ENCODE measurements around the gene KAT2B. TPM values are rescaled to one million over a fixed set of nuclear protein-coding genes. Genes with fewer than 3 reads are reported as not detected.

KAT2B gene
- total RNA-seq, 2 donors from 2014 or later, result 26.6 to 28.8 TPM

- no peak for ATAC-seq
- intact Hi-C loops (cut with DNase I, micrococcal nuclease), result no loop called here
Measured at GRCh38 chr3:20110826-20111225, 70.6 kb downstream of the KAT2B start.

GRCh38 chr3:20111836-20112235, 71.6 kb downstream of the KAT2B start:
- DNase-seq, result no peak
- intact Hi-C loops (cut with DNase I, micrococcal nuclease), result no loop called here
- no peak for ATAC-seq

More at GRCh38 chr3:20110826-20111225, 70.6 kb downstream of the KAT2B start:
- no peak for DNase-seq

GRCh38 chr3:20121088-20121487, 80.8 kb downstream of the KAT2B start:
- no peak for DNase-seq
- intact Hi-C loops (cut with DNase I, micrococcal nuclease), result no loop called here
- ATAC-seq, result no peak

- no peak for DNase-seq
- no peak for ATAC-seq
- intact Hi-C loops (cut with DNase I, micrococcal nuclease), result no loop called here
Measured at GRCh38 chr3:20123131-20123652, 82.9 kb downstream of the KAT2B start.

- ATAC-seq (no peak), DNase-seq (no peak)
- intact Hi-C loops (cut with DNase I, micrococcal nuclease), result no loop called here
Measured at GRCh38 chr3:20125289-20125688, 85.0 kb downstream of the KAT2B start.

- DNase-seq (no peak), ATAC-seq (no peak)
- intact Hi-C loops (cut with DNase I, micrococcal nuclease), result no loop called here
Measured at GRCh38 chr3:20125897-20126296, 85.7 kb downstream of the KAT2B start.

GRCh38 chr3:20128358-20128757, 88.1 kb downstream of the KAT2B start:
- no peak for DNase-seq
- ATAC-seq, result no peak
- intact Hi-C loops (cut with DNase I, micrococcal nuclease), result no loop called here

GRCh38 chr3:20130106-20130505, 89.9 kb downstream of the KAT2B start:
- intact Hi-C loops (cut with DNase I, micrococcal nuclease), result no loop called here
- ATAC-seq, result no peak

GRCh38 chr3:20136231-20136630, 96.0 kb downstream of the KAT2B start:
- DNase-seq (no peak), ATAC-seq (no peak)
- intact Hi-C loops (cut with DNase I, micrococcal nuclease), result no loop called here

More at GRCh38 chr3:20130106-20130505, 89.9 kb downstream of the KAT2B start:
- DNase-seq, result no peak

GRCh38 chr3:20137647-20138046, 97.4 kb downstream of the KAT2B start:
- DNase-seq, result no peak
- intact Hi-C loops (cut with DNase I, micrococcal nuclease), result no loop called here
- no peak for ATAC-seq

- DNase-seq (no peak), ATAC-seq (no peak)
- intact Hi-C loops (cut with DNase I, micrococcal nuclease), result no loop called here
Measured at GRCh38 chr3:20140881-20141280, 100.6 kb downstream of the KAT2B start.

- ATAC-seq (no peak), DNase-seq (no peak)
- intact Hi-C loops (cut with DNase I, micrococcal nuclease), result no loop called here
Measured at GRCh38 chr3:20141316-20141715, 101.1 kb downstream of the KAT2B start.

- intact Hi-C loops (cut with DNase I, micrococcal nuclease), result no loop called here
Measured at GRCh38 chr3:20141851-20142250, 101.6 kb downstream of the KAT2B start.

GRCh38 chr3:20142517-20142916, 102.3 kb downstream of the KAT2B start:
- DNase-seq, result no peak
- no peak for ATAC-seq
- intact Hi-C loops (cut with DNase I, micrococcal nuclease), result no loop called here

More at GRCh38 chr3:20141851-20142250, 101.6 kb downstream of the KAT2B start:
- DNase-seq (peak in 1 of 2 donors; percentile 63), ATAC-seq (no peak)

- ATAC-seq (no peak), DNase-seq (no peak)
- intact Hi-C loops (cut with DNase I, micrococcal nuclease), result no loop called here
Measured at GRCh38 chr3:20143519-20143918, 103.3 kb downstream of the KAT2B start.

- intact Hi-C loops (cut with DNase I, micrococcal nuclease), result no loop called here
- DNase-seq (no peak), ATAC-seq (no peak)
Measured at GRCh38 chr3:20145874-20146273, 105.6 kb downstream of the KAT2B start.

- intact Hi-C loops (cut with DNase I, micrococcal nuclease), result no loop called here
Measured at GRCh38 chr3:20146301-20146700, 106.1 kb downstream of the KAT2B start.

GRCh38 chr3:20147361-20147760, 107.1 kb downstream of the KAT2B start:
- DNase-seq (no peak), ATAC-seq (no peak)
- intact Hi-C loops (cut with DNase I, micrococcal nuclease), result no loop called here

More at GRCh38 chr3:20146301-20146700, 106.1 kb downstream of the KAT2B start:
- DNase-seq (no peak), ATAC-seq (no peak)

- no peak for ATAC-seq
Measured at GRCh38 chr3:20148466-20148865, 108.2 kb downstream of the KAT2B start.

GRCh38 chr3:20154078-20154477, 113.8 kb downstream of the KAT2B start:
- ATAC-seq (no peak), DNase-seq (no peak)
- intact Hi-C loops (cut with DNase I, micrococcal nuclease), result no loop called here

More at GRCh38 chr3:20148466-20148865, 108.2 kb downstream of the KAT2B start:
- intact Hi-C loops (cut with DNase I, micrococcal nuclease), result no loop called here
- no peak for DNase-seq

- ATAC-seq, result no peak
- intact Hi-C loops (cut with DNase I, micrococcal nuclease), result no loop called here
Measured at GRCh38 chr3:20154928-20155327, 114.7 kb downstream of the KAT2B start.

More at GRCh38 chr3:20154928-20155327, 114.7 kb downstream of the KAT2B start:
- DNase-seq, result no peak
